Measurements from ENCODE around the gene TPRA1. TPM values are rescaled to one million over a fixed set of nuclear protein-coding genes. Genes with fewer than 3 reads are reported as not detected.

Gene TPRA1
- 9.3 and 35.1 TPM in 2 replicates for total RNA-seq (2011; cell fraction: chromatin; rRNA removed; ENCODE audit: low replicate concordance)
- 40.4 and 44.2 TPM in 2 replicates for total RNA-seq (2011; cell fraction: nucleolus; rRNA removed)
- 25.4 and 30.3 TPM in 2 replicates for total RNA-seq (2011; cell fraction: nucleoplasm; rRNA removed)
- total RNA-seq (2014; rRNA removed) (18.6 and 23.2 TPM in 2 replicates), total RNA-seq (2014; rRNA removed; fragmentation: Illumina TruSeq; extraction: Trizol) (3.7 and 7.3 TPM in 2 replicates), total RNA-seq (2015; rRNA removed; fragmentation: Illumina TruSeq; extraction: Trizol) (9.2 and 10.3 TPM in 2 replicates), total RNA-seq (2021) (19.4 and 21.5 TPM in 2 replicates), polyA plus RNA-seq (2011; rRNA removed) (13.9 and 18.2 TPM in 2 replicates), polyA plus RNA-seq (2014; fragmentation: Illumina TruSeq; extraction: Trizol) (11.1 and 13.2 TPM in 2 replicates), polyA plus RNA-seq (2014; fragmentation: Nextera tagmentation; extraction: Ambion mirVana) (1 to 10 TPM in 1 of 2 experiments, under 1 TPM in 1; 0.66 to 1.4 TPM), polyA plus RNA-seq (2014; rRNA removed) (16.7 and 19.5 TPM in 2 replicates), polyA minus RNA-seq (2011; rRNA and poly(A)+ RNA removed) (7.6 and 11.4 TPM in 2 replicates), Bru-seq, nascent RNA (percentile 57 among the genes with signal in this experiment), BruChase-seq, experiment 1, labeled RNA remaining after a 2-hour chase (percentile 60 among the genes with signal in this experiment), BruChase-seq, experiment 2, labeled RNA remaining after a 6-hour chase (percentile 61 among the genes with signal in this experiment)
- 26.2 and 45.0 TPM in 2 replicates for polyA plus RNA-seq (2011; cell fraction: cytosol; rRNA removed)
- 43.6 and 57.3 TPM in 2 replicates for polyA plus RNA-seq (2011; cell fraction: nucleus; rRNA removed)
- 14.2 and 17.5 TPM in 2 replicates for polyA plus RNA-seq (2012)
- polyA minus RNA-seq (2011; cell fraction: cytosol; rRNA and poly(A)+ RNA removed) = 9.7 and 14.2 TPM in 2 replicates
- polyA minus RNA-seq (2011; cell fraction: nucleus; rRNA and poly(A)+ RNA removed) = 9.0 and 15.6 TPM in 2 replicates
- long read RNA-seq, experiment 1, transcript TPRA1-202 (11 exons, 1,933 nt) = major isoform, 53 of 110 reads
- long read RNA-seq, experiment 1, transcript TPRA1-204 (10 exons, 1,865 nt) = minor isoform, 10 of 110 reads
- long read RNA-seq, experiment 1, partial matches to known transcripts = 18 of 110 reads
- long read RNA-seq, experiment 1, other reads (novel, unspliced or antisense) = 29 of 110 reads
- long read RNA-seq, experiment 2, transcript TPRA1-202 (11 exons, 1,933 nt) = major isoform, 12 of 33 reads
- long read RNA-seq, experiment 2, partial matches to known transcripts = 5 of 33 reads
- long read RNA-seq, experiment 2, other reads (novel, unspliced or antisense) = 14 of 33 reads
- long read RNA-seq, experiment 3, transcript TPRA1-202 (11 exons, 1,933 nt) = major isoform, 20 of 36 reads
- long read RNA-seq, experiment 3, partial matches to known transcripts = 3 of 36 reads
- long read RNA-seq, experiment 3, other reads (novel, unspliced or antisense) = 12 of 36 reads

- Histone ChIP-seq H3K4me1 (replicated peaks in 1 of 2; ENCODE audit: control insufficient read depth in 2 of 2, insufficient read depth in 2 of 2, low read length in 2 of 2) (peaks cover 48 to 63% of the 10 kb centered on the region in 2 experiments; a peak in 4 of 5 replicates), H3K27ac (ENCODE audit: extremely low read depth, low read depth, low read length) (peak within 1 kb of the TSS; percentile 84), H3K4me3 (peak within 1 kb of the TSS; percentile 72), H4K20me1 (replicated peaks; ENCODE audit: control insufficient read depth, insufficient read depth, low read length) (peaks cover under 1% of the 10 kb centered on the region), H2AFZ (ENCODE audit: low read depth, low read length) (peak within 1 kb of the TSS; percentile 94), H3K4me2 (ENCODE audit: insufficient read depth, low read length) (peak within 1 kb of the TSS; percentile 82), H3K36me3 (ENCODE audit: control insufficient read depth, insufficient read depth, low read length) (no peaks in the 10 kb centered on the region), H3K9me3 (replicated peaks; ENCODE audit: control insufficient read depth, insufficient read depth, low read depth, low read length) (no peaks in the 10 kb centered on the region), H3K9me1 (ENCODE audit: control insufficient read depth, insufficient read depth, low read length) (no peaks in the 10 kb centered on the region), H3K27me3 (ENCODE audit: control insufficient read depth in 2 of 2, insufficient read depth in 2 of 2, low read length in 2 of 2) (no peaks in the 10 kb centered on the region), H3K9ac (ENCODE audit: insufficient read depth in 1 of 2, low read depth in 2 of 2, low read length in 2 of 2) (peak within 1 kb of the TSS; percentile 77 to 99), H3K79me2 (ENCODE audit: control insufficient read depth, insufficient read depth, low read length) (peaks cover 40% of the 10 kb centered on the region)
- ChIA-PET CTCF (ENCODE audit: low intra/inter-chr PET ratio) (no interaction called here), POLR2A (interaction anchor here (0.6 to 1.6 kb wide), 3 partner anchors 30 to 89 kb away, joined by 3 to 5 read pairs (median 3); no protein-coding TSS in a partner anchor)
- in situ Hi-C loops (cut with MboI) = no loop called here
- WGBS (ENCODE audit: insufficient coverage, low coverage, missing lambda C conversion rate) = 4% methylated on average over 21 of the region's 72 CpGs
- FAIRE-seq = peak; percentile 87
- BruUV-seq (replicated peaks) = no TSS peak
- intact Hi-C loops (cut with micrococcal nuclease) = no loop called here
- peak; percentile 88 for ATAC-seq
- peak; percentile 85 to 97 (median 90) for DNase-seq (ENCODE audit: extremely low read depth in 1 of 4, low spot score in 3 of 4)
- peak; percentile 85 for TF ChIP-seq SP1 (CRISPR knock-in tag; IDR thresholded peaks at IDR 0.05)
- peak; percentile 22; the same call in 1 of the 2 replicates for TF ChIP-seq GABPB1 (CRISPR knock-in tag; IDR thresholded peaks at IDR 0.05)
- TF ChIP-seq CCNT2 (IDR thresholded peaks at IDR 0.05; ENCODE audit: borderline replicate concordance, extremely low read depth, insufficient read length, low read depth, low read length) = peak; percentile 89
- TF ChIP-seq, protein P1, sequence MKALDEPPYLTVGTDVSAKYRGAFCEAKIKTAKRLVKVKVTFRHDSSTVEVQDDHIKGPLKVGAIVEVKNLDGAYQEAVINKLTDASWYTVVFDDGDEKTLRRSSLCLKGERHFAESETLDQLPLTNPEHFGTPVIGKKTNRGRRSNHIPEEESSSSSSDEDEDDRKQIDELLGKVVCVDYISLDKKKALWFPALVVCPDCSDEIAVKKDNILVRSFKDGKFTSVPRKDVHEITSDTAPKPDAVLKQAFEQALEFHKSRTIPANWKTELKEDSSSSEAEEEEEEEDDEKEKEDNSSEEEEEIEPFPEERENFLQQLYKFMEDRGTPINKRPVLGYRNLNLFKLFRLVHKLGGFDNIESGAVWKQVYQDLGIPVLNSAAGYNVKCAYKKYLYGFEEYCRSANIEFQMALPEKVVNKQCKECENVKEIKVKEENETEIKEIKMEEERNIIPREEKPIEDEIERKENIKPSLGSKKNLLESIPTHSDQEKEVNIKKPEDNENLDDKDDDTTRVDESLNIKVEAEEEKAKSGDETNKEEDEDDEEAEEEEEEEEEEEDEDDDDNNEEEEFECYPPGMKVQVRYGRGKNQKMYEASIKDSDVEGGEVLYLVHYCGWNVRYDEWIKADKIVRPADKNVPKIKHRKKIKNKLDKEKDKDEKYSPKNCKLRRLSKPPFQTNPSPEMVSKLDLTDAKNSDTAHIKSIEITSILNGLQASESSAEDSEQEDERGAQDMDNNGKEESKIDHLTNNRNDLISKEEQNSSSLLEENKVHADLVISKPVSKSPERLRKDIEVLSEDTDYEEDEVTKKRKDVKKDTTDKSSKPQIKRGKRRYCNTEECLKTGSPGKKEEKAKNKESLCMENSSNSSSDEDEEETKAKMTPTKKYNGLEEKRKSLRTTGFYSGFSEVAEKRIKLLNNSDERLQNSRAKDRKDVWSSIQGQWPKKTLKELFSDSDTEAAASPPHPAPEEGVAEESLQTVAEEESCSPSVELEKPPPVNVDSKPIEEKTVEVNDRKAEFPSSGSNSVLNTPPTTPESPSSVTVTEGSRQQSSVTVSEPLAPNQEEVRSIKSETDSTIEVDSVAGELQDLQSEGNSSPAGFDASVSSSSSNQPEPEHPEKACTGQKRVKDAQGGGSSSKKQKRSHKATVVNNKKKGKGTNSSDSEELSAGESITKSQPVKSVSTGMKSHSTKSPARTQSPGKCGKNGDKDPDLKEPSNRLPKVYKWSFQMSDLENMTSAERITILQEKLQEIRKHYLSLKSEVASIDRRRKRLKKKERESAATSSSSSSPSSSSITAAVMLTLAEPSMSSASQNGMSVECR (CRISPR knock-in tag; IDR thresholded peaks at IDR 0.05) = peak; percentile 50
- TF ChIP-seq ZBTB7A (IDR thresholded peaks at IDR 0.05; ENCODE audit: borderline replicate concordance, control insufficient read depth, low read depth, low read length) = peak; percentile 88; the same call in 1 of the 2 replicates
- no peak for TF ChIP-seq RBM34 (IDR thresholded peaks at IDR 0.05; ENCODE audit: borderline replicate concordance, insufficient read depth, low read length)
- TF ChIP-seq, protein P2, sequence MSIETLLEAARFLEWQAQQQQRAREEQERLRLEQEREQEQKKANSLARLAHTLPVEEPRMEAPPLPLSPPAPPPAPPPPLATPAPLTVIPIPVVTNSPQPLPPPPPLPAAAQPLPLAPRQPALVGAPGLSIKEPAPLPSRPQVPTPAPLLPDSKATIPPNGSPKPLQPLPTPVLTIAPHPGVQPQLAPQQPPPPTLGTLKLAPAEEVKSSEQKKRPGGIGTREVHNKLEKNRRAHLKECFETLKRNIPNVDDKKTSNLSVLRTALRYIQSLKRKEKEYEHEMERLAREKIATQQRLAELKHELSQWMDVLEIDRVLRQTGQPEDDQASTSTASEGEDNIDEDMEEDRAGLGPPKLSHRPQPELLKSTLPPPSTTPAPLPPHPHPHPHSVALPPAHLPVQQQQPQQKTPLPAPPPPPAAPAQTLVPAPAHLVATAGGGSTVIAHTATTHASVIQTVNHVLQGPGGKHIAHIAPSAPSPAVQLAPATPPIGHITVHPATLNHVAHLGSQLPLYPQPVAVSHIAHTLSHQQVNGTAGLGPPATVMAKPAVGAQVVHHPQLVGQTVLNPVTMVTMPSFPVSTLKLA (conservative IDR thresholded peaks at IDR 0.05) = peak; percentile 31 to 52; a peak in 2 of 4 replicates
Observed at GRCh38 chr3:127590593-127591465, at the start of gene TPRA1. TPRA1 (minus strand) TSS chr3:127590733; CDS start chr3:127580146, 10,587 bp downstream.
